ENCODE data around the gene IKBKE.

- TF ChIP-seq CTCF (IDR thresholded peaks at IDR 0.05) (no peak), POLR2A (IDR thresholded peaks at IDR 0.05) (no peak), POLR2AphosphoS5 (IDR thresholded peaks at IDR 0.05) (peak in 1 of 3 donors; percentile 73), EP300 (IDR thresholded peaks at IDR 0.05) (no peak)
Measured at GRCh38 chr1:206482611-206483010, 12.3 kb downstream of the IKBKE start.

All from suprapubic skin (tissue), 4 donors.